ENCODE measurements around the gene TPK1.

DNA sequence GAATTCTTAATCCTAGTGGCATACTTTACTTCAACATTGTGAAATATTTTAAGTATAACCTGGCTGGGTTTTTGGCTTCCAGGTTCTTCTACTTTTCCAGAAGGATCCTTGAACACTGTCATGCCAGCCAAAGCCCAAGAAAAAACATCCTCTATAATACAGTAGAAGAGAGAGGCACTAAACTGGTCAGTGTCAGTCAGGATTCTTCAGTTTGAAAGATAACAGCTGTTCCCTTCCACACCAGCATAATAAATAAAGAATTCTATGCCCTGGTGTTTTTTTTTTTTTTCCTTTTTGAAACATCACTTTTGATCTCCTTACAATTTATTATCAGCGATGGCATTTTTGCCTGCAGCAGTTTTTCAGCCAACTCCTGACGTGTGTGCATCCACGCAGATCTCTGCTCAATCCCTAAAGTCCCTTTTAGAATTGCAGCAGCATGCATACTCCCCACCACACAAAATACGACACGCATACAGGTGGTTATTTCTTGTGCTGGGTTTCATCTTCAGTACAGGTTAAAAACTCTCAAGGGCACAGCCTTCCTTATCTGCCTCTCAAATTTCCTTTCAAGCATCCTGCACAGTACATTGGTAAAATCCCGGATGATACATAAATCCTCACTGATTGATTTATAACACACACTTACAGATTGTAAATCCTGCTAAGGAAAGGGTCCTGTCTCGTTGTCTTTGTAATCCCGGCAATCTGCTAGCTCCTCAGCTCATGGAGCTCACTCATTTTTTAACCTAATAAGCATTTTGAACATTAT is 100.2 kb downstream of the TPK1 start:
- TF ChIP-seq POLR2A (IDR thresholded peaks at IDR 0.05; ENCODE audit: extremely low read depth, insufficient read length): no peak
- TF ChIP-seq, protein P1, sequence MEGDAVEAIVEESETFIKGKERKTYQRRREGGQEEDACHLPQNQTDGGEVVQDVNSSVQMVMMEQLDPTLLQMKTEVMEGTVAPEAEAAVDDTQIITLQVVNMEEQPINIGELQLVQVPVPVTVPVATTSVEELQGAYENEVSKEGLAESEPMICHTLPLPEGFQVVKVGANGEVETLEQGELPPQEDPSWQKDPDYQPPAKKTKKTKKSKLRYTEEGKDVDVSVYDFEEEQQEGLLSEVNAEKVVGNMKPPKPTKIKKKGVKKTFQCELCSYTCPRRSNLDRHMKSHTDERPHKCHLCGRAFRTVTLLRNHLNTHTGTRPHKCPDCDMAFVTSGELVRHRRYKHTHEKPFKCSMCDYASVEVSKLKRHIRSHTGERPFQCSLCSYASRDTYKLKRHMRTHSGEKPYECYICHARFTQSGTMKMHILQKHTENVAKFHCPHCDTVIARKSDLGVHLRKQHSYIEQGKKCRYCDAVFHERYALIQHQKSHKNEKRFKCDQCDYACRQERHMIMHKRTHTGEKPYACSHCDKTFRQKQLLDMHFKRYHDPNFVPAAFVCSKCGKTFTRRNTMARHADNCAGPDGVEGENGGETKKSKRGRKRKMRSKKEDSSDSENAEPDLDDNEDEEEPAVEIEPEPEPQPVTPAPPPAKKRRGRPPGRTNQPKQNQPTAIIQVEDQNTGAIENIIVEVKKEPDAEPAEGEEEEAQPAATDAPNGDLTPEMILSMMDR (IDR thresholded peaks at IDR 0.05; ENCODE audit: low read depth, low read length): no peak

All from NB4 (cell line).